HG02678 (cell line): ENCODE data around the gene SEPTIN5.

ENCODE experiments used
- ATAC-seq: cut with Tn5 transposase; IDR thresholded peaks from one replicate; pipeline ENCODE4 v1.9.1; 2021; ENCODE audit warnings: mild to moderate bottlenecking, moderate library complexity; ENCODE audit not compliant: unreplicated experiment

The SEPTIN5 gene

DNA sequence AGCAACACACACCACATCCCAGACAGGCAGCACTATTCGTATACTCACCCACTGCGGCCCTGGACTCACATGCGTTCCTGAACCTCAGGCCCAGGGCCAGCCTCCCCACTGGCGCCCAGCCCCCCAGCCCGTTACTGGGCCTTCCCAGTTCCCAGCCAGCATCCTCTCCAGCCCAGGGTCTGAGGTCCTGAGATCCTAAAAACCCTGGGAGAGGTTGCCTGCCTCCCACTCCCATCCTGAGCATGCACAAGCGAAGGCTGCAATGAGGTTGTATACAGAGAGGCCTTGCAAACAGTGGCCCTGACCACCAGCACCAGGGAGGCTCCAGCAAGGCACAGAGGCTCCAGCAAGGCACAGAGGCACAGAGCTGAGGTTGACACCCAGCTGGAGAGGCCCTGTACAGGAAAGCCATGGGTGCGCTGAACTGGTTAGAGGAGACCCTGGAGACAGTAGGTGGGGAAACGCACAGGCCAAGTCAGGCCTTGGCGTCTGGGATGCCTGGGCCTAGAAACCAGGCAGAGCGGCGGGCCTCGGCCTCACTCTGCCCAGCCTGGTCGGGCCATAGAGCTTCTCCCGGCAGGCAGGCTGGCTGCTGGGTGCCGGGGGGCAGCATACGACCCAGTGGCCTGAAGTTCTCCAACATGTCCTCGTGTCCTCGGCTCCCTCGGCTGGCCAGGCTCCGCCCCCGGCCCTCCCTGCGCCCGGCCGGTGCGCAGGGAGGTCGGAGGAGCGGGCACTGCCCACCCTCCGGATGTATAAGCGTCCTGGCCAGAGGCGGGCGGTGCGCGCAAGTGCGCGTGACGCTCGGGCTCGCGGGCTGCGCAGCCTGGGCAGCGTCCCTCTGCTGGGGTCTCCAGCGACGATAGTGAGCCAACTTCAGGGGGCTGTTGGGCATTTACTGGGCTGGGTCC is 43.9 kb downstream of the SEPTIN5 start:
- no peak for ATAC-seq

DNA sequence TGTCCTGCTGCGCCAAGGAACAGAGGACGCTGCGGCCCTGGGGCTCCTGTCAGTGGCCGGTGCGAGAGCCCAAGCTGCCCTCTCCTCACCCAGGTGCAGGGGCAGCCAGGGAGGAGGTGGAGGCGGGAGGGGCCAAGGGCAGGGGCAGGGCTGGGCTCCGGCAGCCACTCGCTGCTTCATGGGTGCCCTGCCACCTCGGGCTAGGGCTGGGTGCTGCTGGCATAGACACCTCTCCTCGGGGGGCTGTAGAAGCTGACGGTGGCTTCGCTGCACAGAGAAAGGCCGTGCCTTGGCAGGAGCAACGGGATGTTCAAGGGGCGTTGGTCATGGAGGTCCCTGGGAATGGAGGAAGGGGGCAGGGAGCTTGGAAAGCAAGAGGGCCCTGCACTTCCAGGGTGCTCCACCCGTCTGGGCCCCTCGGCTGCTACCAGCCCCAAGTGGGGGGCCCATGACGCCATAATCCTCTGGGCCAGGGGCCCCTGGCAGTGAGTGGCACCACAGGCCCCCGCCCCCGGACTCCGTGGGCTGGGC is 44.7 kb downstream of the SEPTIN5 start:
- ATAC-seq = no peak

DNA sequence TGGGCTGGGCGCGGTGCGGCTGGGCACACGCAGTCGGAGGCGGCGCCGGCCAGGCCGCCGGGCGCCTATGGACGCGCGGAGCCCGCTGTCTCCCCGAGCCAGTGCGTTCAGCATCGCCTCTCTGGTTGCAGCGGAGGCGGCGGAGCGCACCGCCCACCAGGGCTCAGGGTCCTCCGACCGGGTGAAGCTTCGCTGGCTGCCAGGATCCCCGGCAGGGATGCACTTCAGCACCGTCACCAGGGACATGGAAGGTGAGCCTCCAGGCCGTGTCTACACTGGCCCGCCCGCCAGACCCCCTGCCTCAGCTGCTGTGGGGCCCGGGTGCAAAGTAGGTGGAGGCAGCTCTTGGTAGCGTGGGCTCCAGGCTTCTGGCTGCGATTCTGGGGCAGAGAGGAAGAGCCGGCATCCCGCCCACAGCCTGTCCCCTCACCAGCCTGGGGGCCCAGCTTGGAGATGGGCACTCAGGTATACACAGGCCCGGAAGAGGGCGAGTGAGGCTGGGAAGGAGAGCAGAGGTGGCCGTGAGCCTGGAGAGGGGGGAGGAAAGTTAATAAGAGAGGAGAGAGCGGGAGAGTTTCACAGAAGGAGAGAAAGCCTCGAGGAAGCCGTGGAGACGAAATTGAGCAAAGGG is 45.2 kb downstream of the SEPTIN5 start:
- no peak for ATAC-seq

DNA sequence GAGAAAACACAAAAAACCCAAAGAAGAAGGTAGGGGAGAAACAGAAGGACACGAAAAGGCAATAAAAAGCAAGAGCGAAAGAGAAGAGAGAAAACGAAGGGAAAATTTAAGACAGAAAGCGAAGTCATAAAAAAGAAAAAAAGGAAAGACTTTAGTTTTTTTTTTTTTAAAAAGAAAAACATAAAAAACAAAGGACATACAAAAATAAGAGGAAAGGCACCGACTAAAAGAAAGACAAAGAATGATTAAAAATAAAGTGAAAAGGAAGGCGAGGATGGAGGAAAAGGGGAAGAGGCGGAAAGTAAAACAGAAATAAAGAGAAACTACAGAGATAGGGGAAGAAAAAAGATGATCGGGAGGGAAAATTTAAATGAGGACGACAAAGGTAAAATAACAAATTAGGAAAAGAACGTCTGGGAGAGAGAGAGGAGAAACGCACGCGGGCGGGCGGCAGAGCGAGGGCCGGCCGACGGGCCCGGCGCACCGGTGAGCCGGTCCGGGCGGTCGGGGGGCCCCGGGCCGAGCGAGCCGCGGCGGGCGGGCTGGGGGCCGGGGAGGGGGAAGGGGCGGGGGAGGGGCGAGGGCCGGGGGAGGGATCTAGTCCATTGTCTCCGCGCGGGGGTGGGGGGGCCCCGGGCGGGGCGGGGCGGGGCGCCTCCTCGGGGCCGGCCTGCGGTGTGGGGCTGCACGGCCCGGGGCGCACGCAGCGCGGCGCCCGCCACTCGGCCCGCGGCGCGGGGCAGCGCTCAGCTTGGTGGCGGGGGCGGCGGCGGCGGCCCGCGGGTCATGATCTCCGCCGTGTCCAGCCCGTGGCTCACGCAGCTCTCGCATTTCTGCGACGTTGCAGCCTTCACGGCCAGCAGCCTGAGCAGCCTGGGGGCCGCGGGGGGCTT is 46.0 kb downstream of the SEPTIN5 start, which contains the start of gene TBX1:
Gene TBX1 (plus strand): TSS at position 721 of the 893 bp plus-strand sequence. CDS start 66 bp downstream, at position 787.
- no peak for ATAC-seq

DNA sequence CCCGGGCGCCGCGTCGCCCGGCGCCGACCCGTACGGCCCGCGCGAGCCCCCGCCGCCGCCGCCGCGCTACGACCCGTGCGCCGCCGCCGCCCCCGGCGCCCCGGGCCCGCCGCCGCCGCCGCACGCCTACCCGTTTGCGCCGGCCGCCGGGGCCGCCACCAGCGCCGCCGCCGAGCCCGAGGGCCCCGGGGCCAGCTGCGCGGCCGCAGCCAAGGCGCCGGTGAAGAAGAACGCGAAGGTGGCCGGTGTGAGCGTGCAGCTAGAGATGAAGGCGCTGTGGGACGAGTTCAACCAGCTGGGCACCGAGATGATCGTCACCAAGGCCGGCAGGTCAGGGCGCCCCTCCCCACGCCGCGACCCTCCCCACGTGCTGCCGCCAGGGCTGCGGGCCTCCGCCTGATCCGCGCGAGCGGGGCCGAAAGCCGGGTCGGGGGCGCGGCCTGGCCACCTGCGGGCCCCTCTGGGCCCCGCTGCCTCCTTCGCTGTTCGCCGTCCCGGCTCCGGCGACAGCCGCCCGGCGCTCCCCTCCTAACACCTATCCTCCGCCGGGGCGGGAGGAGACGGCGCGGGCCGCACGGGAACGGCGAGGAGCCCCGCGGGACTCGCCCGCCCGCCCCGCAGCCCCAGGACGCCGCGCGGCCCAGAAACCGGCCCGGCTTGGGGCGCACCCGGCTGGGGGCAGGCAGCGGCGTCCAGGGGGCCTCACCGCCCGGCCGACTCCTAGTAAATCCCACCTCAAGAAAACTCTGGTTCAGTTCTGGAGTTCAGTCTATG is 46.8 kb downstream of the SEPTIN5 start:
- no peak for ATAC-seq

DNA sequence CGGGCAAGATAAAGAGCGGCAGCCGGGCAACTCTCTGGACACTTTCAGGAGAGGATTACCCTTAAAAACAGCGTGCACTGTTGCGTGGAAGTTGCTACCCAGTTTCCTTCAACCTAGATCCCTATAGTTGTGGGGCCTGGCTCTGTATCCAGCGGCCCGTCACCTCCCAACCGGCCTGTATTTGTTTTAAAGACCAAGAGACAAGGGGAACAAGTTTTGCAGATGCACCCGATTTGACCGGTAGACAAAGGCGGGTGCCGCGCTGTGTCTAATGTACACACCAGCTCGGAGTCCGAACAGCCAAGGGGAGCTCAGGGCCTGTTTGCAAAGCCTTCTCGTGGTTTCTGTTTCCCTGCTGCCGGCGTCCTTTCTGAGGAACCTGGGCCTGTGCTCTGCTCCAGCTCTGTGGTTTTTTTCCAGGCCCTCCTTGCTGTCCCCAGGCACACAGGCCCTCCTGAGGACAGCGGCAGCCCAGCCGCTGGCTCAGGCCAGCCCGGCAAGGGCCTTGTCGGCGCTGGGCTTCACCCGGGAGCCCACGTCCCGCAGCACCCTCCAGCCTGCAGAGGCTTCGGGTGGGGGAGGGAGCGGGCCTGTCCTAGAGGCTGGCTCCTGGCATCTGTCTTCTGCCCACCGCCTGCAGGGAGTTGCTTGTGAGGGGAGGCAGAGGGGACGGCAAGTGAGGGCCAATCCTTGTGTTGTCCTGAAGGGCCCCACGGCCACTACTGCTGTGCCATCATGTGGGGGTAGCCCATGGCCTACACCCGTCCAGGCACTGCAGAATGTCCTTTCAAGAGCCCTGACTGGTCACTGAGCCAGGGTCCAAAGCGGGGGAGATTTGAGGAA is 47.6 kb downstream of the SEPTIN5 start:
- no peak for ATAC-seq

DNA sequence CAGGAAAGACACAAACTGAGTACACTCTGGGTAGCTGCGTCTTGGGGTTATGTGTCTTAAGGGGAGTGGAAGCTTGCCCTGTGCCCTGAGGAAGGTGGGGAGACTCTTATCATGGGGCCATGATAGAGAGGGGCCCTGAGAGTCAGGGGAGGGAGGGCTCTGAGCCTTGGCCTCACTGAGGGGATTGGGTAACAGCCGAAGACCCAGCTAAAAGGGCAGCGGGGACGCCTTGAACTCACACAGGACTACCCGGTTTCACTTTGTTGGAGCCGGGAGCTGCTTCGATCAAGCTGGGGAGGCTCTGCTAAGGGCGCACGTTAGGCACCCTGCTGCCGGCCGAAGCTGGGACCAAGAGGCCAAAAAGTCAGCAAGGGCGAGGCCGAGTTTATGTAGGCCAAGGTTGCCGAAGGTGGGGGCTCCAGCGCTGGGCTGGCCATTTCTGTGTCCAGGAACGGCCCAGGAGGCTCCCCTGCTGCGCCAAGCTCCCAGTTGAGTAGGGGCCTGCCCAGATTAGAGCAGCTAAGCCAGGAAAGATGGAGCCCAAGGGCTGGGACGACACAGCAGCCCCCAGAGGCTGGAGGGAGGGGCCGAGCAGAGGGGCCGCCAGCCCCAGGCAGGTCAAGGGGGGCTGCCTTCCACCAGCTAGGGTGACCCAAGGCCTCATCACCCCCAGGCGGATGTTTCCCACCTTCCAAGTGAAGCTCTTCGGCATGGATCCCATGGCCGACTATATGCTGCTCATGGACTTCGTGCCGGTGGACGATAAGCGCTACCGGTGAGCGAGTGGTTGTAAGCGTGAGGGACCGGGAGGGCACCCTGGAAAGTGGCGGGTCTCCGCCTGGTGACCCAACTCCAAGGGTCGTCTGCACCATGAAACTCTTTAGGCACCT is 48.5 kb downstream of the SEPTIN5 start:
- no peak for ATAC-seq

DNA sequence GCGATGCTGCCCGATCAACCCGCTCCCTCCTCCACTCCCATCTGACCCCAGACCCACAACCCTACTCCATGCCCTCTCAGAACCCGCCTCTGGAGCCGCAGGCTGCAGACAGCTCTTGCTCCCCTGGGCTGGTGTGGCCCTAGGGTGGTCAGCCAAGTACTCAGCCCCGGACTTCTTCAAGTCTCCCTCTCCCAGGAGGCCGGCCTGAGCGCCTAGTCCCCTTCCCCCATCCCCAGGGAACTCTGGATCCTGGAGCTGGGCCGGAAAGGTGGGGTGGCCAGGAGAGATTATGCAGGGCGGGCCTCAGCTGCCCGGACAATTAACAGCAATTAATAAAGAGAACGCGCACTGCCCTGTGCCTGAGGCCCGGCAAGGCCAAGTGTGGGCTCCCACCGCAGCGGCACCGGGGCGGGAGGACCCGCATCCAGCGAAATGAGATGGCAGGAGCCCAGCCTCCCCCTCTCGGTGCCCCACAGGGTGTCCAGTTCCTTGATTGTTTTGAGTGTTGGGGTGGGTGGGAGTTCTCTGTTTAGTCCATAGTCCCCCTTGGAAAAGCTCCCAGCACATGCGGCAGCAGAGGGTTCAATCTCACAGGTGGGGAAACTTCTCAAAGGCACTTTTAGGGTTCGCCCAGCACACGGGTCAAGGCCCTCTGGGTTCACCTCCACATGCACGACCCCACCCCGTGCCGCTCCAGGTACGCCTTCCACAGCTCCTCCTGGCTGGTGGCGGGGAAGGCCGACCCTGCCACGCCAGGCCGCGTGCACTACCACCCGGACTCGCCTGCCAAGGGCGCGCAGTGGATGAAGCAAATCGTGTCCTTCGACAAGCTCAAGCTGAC is 49.4 kb downstream of the SEPTIN5 start:
- no peak for ATAC-seq

DNA sequence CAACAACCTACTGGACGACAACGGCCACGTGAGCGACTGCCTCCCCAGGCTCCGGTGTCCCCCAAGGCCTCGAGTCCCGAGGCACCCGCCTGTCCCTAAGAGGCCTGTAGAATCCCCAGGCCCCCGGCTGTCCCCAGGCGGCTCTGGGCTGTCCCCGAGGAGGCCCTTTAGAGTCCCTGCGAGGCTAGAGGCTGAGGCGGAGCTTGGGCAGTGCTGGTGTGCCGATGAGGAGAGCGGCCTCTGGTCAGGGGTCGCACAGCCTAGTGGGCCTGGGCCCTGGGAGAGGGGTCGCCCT is 49.9 kb downstream of the SEPTIN5 start:
- no peak for ATAC-seq

DNA sequence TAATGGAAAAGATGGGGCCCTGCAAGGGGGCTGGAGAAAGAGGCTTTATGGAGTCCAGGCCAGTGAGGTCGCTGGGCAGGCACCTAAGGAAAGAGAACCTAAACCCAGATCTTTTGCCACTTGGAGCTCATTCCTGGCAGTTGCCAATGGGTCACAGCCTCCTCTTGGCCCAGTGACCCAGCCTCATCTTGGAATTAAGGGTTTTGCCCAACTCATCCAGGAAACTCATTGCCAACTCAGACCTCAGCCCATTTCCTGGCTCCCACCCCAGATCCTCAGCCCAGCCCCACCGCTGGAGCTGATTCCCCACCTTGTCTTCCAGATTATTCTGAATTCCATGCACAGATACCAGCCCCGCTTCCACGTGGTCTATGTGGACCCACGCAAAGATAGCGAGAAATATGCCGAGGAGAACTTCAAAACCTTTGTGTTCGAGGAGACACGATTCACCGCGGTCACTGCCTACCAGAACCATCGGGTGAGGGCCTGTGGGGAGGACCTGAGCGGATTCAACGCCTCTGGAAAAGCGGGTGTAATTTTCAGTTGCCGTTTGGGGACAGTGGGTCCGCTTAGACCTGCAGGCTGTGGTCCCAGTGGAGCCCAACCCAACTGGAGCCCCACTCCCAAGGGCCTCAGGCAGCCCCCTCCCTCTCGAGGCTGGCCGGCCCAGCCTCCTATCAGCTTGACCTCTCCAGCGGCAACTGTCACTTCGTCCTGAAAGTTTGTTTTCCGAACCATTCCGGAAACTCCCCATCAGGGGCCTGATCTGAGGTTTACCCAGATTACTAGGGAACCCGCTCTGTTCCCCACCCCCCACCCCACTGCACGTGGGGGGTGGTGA is 50.6 kb downstream of the SEPTIN5 start:
- ATAC-seq = no peak

DNA sequence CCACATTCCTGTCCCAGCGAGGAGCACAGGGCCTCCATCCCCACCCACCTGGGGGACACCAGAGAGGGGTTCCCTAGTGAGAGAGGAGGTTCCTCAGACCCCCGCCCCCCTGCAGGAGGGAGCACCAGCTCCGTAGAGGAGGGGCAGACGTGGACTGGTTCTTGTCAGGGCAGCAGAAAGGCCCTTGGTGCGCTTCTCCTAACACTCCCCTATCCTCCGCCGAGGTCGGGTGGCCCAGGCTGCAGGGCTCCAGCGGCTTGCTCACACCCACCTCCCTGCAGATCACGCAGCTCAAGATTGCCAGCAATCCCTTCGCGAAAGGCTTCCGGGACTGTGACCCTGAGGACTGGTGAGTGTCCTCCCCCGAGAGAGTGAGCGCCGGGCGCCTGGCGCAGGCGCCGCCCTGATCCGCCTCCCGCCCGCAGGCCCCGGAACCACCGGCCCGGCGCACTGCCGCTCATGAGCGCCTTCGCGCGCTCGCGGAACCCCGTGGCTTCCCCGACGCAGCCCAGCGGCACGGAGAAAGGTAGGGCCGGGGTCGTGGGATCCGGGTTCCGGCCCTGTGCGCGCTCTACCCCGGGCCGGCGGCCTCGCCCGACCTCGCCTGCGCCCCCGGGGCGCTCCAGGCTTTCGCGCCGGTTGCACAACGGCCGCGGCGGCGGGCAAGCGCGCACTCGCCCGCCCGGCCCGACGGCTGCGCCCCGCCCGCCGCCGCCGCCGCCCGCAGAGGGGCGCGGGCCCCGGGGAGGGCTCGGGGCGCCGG is 51.4 kb downstream of the SEPTIN5 start:
- no peak for ATAC-seq

DNA sequence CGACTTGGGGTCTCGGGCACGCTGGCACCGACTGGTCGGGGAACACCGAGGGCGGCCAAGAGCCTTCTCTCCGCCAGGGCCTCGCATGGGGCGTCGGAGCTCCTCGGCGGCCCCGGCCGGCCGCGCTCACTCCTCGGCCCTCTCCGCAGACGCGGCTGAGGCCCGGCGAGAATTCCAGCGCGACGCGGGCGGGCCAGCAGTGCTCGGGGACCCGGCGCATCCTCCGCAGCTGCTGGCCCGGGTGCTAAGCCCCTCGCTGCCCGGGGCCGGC is 51.9 kb downstream of the SEPTIN5 start:
- no peak for ATAC-seq

DNA sequence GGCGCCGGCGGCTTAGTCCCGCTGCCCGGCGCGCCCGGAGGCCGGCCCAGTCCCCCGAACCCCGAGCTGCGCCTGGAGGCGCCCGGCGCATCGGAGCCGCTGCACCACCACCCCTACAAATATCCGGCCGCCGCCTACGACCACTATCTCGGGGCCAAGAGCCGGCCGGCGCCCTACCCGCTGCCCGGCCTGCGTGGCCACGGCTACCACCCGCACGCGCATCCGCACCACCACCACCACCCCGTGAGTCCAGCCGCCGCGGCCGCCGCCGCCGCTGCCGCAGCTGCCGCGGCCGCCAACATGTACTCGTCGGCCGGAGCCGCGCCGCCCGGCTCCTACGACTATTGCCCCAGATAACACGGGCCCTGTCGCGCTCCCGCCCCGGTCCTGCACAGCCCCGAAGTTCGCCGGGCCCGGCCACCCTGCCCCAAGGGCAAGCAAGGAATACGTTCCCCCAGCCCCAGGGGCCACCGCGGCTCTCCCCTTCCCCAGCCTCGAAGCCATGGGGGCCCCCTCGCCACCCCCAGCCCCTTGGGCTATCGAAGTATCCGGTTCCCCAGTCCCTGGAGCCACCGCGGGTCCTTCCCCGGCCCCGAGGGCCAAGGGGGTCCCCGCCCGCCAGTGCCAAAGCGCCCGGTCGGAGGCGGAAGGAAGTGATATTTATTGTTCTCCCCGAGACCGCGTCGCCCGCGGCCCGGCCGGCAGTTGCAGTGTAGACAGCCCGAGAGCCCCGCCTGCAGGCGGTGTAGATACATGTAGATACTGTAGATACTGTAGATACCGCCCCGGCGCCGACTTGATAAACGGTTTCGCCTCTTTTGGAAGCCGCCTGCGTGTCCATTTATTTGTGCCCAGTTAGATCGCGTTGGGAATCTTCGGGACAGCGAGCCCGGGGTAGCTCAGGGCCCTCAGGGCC is 52.5 kb downstream of the SEPTIN5 start:
- ATAC-seq = no peak

DNA sequence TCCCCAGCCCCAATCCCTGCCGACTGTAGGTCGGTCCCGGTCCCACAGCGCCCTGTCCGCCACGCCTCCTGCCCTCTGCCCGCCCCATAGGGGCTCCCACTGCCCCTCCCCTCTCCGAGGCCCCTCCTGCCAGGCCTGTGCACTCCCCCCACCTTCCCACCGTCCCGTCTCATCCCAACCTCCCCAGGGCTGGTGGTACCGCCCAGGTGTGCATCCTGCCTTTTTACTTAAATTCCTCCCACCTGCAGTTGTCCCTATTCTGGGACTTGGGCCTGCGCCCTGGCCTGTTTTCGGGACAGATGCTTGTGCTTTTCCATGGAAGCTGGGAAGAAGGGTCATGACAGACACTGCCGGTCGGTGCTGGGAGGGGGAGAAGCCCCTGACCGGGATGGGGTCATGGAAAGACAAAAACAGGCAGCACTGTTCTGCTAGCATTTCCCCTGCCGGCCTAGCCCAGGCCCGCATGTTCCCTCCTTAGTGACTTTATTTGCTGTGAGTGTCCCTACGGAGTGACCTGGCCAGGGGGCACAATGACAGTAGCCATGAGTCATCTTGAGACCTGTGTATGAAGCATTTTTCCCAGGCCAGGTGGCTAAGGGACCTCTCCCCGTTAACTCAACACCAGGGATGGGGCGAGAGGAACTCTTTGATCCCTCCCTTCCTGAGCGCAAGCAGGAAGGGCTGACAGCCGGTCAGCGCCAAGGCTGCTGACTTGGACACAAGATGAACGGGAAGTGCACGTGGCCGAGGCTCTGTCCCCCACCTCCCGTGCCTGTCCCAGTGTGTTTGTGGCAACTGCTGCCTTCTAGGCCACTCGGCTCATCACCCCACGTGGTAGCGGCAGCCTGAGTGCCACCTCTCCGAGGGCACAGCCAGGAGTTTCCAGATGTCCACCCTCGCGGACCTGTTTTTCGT is 53.4 kb downstream of the SEPTIN5 start:
- no peak for ATAC-seq
